Measurements from ENCODE around the gene ATL2.
"Not testable (repeated sequence)": the region's sequence is repeated elsewhere in the genome, so short reads cannot be mapped to it uniquely, and the experiment has no call there.

Gene ATL2

GRCh38 chr2:38398739-38399138 lies 21.7 kb upstream of the ATL2 start:
- DNase-seq = no peak
- in situ Hi-C loops (cut with HindIII; ENCODE audit: low pct_ligation_motif_present, low pct_unique_long_range_greater_than_20kb, low sequenced_read_pairs) = no loop called here

GRCh38 chr2:38394903-38395341 lies 17.8 kb upstream of the ATL2 start:
- in situ Hi-C loops (cut with HindIII; ENCODE audit: low pct_ligation_motif_present, low pct_unique_long_range_greater_than_20kb, low sequenced_read_pairs) = no loop called here
- no peak for DNase-seq

DNA sequence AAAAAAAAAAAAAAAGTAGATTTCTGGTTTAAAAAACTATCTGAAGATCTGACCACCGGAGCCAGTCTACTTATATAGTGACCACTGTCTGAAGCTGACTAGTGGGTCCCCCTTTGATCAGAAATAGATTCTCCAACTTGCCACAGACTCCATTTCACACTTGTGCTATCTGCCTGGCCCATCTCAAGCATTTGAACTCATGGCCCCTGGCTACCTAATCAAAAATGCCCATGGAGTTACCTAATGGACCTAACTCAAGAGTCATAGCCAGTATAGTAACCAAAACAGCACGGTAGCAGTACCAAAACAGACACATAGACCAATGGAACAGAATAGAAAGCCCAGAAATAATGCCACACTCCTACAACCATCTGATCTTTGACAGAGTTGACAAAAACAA lies 17.0 kb upstream of the ATL2 start:
- in situ Hi-C loops (cut with HindIII; ENCODE audit: low pct_ligation_motif_present, low pct_unique_long_range_greater_than_20kb, low sequenced_read_pairs) = no loop called here
- no peak for DNase-seq

- DNase-seq = no peak
- in situ Hi-C loops (cut with HindIII; ENCODE audit: low pct_ligation_motif_present, low pct_unique_long_range_greater_than_20kb, low sequenced_read_pairs) = no loop called here
These were observed 13.9 kb upstream of the ATL2 start for GRCh38 chr2:38390947-38391346.

GRCh38 chr2:38387887-38388286 lies 10.8 kb upstream of the ATL2 start:
- DNase-seq = no peak
- in situ Hi-C loops (cut with HindIII; ENCODE audit: low pct_ligation_motif_present, low pct_unique_long_range_greater_than_20kb, low sequenced_read_pairs) = no loop called here

DNA sequence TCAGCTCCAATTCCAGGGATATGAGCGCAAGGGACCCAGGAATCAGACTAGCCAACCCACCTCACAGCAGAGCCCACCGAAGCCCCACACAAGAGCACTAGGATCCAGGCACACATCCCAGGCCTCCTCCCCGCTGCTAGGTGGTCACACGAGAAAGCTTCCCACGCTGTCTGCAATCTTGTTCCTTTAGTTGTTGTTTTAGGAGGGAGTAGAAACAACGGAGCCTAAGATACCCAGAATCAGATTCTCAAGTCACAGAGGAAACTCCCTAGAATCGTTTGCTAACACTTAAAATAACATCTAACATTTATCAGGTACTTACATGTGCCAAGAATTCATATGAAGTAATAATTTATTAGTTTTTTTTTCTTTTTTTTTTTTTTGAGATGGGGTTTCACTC lies 9.7 kb upstream of the ATL2 start:
- no peak for DNase-seq
- in situ Hi-C loops (cut with HindIII; ENCODE audit: low pct_ligation_motif_present, low pct_unique_long_range_greater_than_20kb, low sequenced_read_pairs) = no loop called here

- no peak for DNase-seq
- in situ Hi-C loops (cut with HindIII; ENCODE audit: low pct_ligation_motif_present, low pct_unique_long_range_greater_than_20kb, low sequenced_read_pairs) = no loop called here
These were observed 9.3 kb upstream of the ATL2 start for GRCh38 chr2:38386377-38386776.

GRCh38 chr2:38384338-38384737 lies 7.3 kb upstream of the ATL2 start:
- in situ Hi-C loops (cut with HindIII; ENCODE audit: low pct_ligation_motif_present, low pct_unique_long_range_greater_than_20kb, low sequenced_read_pairs) = no loop called here
- DNase-seq = no peak

DNA sequence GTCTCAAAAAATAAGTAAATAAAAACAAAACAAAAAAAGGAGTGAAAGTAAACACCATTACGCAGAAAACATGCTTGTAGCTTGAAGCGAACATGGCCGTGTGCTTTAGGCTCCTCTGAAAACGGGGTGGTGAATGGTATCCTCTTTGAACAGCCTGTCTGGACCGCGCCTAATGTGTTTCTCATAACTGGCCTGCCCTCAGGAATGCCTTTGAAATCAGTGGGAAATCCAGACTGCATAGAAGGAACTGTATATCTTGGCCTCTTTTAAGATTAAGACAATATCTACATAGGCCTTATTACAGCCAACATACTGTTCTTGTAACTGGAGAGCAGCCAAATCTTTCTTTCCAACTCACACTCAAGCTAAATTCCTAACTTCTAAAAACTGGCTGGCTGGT lies 6.7 kb upstream of the ATL2 start:
- in situ Hi-C loops (cut with HindIII; ENCODE audit: low pct_ligation_motif_present, low pct_unique_long_range_greater_than_20kb, low sequenced_read_pairs); DNase-seq: not testable (repeated sequence)

GRCh38 chr2:38381381-38382143 lies 4.5 kb upstream of the ATL2 start:
- no peak for DNase-seq

GRCh38 chr2:38380397-38381130 lies 3.5 kb upstream of the ATL2 start:
- in situ Hi-C loops (cut with HindIII; ENCODE audit: low pct_ligation_motif_present, low pct_unique_long_range_greater_than_20kb, low sequenced_read_pairs) = no loop called here
- DNase-seq = no peak

More at GRCh38 chr2:38381381-38382143, 4.5 kb upstream of the ATL2 start:
- in situ Hi-C loops (cut with HindIII; ENCODE audit: low pct_ligation_motif_present, low pct_unique_long_range_greater_than_20kb, low sequenced_read_pairs) = no loop called here

- in situ Hi-C loops (cut with HindIII; ENCODE audit: low pct_ligation_motif_present, low pct_unique_long_range_greater_than_20kb, low sequenced_read_pairs) = no loop called here
- peak; percentile 79 for DNase-seq
These were observed 575 bp downstream of the ATL2 start for GRCh38 chr2:38376346-38377049.

- DNase-seq = peak; percentile 29
These were observed 1.3 kb downstream of the ATL2 start for GRCh38 chr2:38375696-38376345.

GRCh38 chr2:38374984-38375383 lies 2.1 kb downstream of the ATL2 start:
- in situ Hi-C loops (cut with HindIII; ENCODE audit: low pct_ligation_motif_present, low pct_unique_long_range_greater_than_20kb, low sequenced_read_pairs) = no loop called here
- no peak for DNase-seq

More at GRCh38 chr2:38375696-38376345, 1.3 kb downstream of the ATL2 start:
- in situ Hi-C loops (cut with HindIII; ENCODE audit: low pct_ligation_motif_present, low pct_unique_long_range_greater_than_20kb, low sequenced_read_pairs) = no loop called here

GRCh38 chr2:38371235-38371634 lies 5.8 kb downstream of the ATL2 start:
- in situ Hi-C loops (cut with HindIII; ENCODE audit: low pct_ligation_motif_present, low pct_unique_long_range_greater_than_20kb, low sequenced_read_pairs) = no loop called here
- DNase-seq = no peak

DNA sequence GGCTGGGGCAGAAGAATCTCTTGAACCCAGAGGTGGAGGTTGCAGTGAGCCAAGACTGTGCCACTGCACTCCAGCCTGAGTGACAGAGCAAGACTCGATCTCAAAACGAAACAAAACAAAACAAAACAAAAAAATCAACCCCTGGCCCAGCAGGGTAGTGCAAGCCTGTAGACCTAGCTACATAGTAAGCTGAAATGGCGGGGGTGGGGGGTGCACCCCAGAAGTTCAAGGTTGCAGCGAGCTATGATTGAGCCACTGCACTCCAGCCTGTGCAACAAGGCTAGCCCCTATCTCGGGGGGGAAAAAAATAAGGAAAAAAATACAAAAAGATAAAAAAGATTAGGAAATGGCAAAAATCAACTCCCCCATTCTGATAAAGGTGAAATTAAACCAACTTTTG lies 6.4 kb downstream of the ATL2 start:
- DNase-seq = no peak
- in situ Hi-C loops (cut with HindIII; ENCODE audit: low pct_ligation_motif_present, low pct_unique_long_range_greater_than_20kb, low sequenced_read_pairs) = no loop called here

DNA sequence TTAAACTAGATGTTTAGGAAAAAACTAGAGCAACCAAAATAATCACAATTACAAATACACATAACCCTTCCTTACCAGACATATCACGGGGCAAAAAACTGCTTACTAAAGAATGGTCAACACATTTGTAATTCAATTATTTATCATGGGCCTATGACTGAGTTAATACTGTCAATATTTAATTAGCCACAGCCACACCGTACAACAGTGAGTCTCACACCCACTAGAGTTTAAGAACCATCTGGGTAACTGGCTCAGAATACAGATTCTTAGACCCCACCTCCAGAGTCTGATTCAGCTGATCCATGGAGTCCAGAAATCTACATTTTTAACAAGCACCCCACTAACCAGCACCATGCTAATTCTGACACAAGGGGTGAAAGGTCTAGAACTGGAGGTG lies 14.8 kb downstream of the ATL2 start:
- DNase-seq = no peak
- in situ Hi-C loops (cut with HindIII; ENCODE audit: low pct_ligation_motif_present, low pct_unique_long_range_greater_than_20kb, low sequenced_read_pairs) = no loop called here

DNA sequence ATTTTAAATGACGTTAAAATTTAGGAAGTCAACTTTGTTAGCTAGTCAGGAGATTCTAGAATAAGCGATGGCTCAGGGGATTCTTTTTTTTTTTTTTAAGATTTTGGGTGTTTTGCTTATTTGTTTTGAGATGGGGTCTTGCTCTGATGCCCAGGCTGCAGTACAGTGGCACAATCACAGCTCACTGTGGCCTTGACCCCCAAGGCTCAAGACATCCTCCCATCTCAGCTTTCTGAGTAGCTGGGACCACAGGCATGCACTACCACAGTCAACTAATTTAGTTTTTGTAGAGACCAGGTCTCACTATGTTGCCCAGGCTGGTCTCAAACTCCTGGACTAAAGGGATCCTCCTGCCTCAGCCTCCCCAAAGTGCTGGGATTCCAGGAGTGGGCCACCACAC lies 16.9 kb downstream of the ATL2 start:
- DNase-seq = no peak
- in situ Hi-C loops (cut with HindIII; ENCODE audit: low pct_ligation_motif_present, low pct_unique_long_range_greater_than_20kb, low sequenced_read_pairs) = no loop called here

DNA sequence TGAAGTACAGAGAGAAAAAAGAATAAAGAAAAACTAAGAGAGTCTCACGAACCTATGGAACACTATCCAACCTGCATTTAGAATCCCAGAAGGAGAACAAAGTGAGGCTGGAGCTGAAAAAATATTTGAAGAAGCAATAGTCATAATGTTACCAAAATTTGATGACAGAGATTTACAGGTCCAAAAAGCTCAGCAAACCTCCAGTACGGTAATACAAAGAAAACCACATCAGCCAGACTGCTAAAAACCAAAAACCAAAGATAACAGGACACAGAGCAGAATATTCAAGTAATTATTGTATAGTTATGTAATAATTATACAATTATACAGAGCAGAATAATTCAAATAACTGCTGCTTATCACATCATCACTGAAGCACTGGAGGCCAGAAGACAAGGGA lies 23.7 kb downstream of the ATL2 start:
- DNase-seq = no peak
- in situ Hi-C loops (cut with HindIII; ENCODE audit: low pct_ligation_motif_present, low pct_unique_long_range_greater_than_20kb, low sequenced_read_pairs) = no loop called here
